Skeletal muscle satellite cell (primary cell): ENCODE data around the gene RECQL5.
"Not testable (repeated sequence)": the region's sequence is repeated elsewhere in the genome, so short reads cannot be mapped to it uniquely, and the experiment has no call there.

ENCODE experiments used
- H3K27me3 ChIP-seq: 2 replicates; pipeline ENCODE4 v1.7.0; 2013; ENCODE audit warnings: low read length; ENCODE audit not compliant: control insufficient read depth, insufficient read depth
- H3K36me3 ChIP-seq: 2 replicates; pipeline ENCODE4 v1.7.0; 2013; ENCODE audit warnings: mild to moderate bottlenecking, control low read depth, low read length; ENCODE audit not compliant: insufficient read depth
- H3K4me1 ChIP-seq: 2 replicates; pipeline ENCODE4 v1.7.0; 2013; ENCODE audit warnings: low read length; ENCODE audit not compliant: control insufficient read depth, insufficient read depth
- H3K4me2 ChIP-seq: 2 replicates; pipeline ENCODE4 v1.7.0; 2013; ENCODE audit warnings: mild to moderate bottlenecking, low read length
- H3K4me3 ChIP-seq: 2 replicates; pipeline ENCODE4 v1.7.0; 2013; ENCODE audit warnings: low read length
- H3K9ac ChIP-seq: 2 replicates; pipeline ENCODE4 v1.7.0; 2013; ENCODE audit warnings: mild to moderate bottlenecking, low read depth, low read length, moderate library complexity
- H3K9me3 ChIP-seq: replicated peaks from 2 replicates; pipeline ENCODE4 v1.7.0; 2013; ENCODE audit warnings: mild to moderate bottlenecking, control low read depth, low read length

Gene RECQL5

GRCh38 chr17:75638039-75638438 is 28.9 kb downstream of the RECQL5 start:
- not testable (repeated sequence) for H3K9me3 ChIP-seq, H3K27me3 ChIP-seq, H3K36me3 ChIP-seq, H3K4me2 ChIP-seq, H3K9ac ChIP-seq, H3K4me3 ChIP-seq
- peaks cover 14% of the 10 kb centered on the region for H3K4me1 ChIP-seq

- H3K9ac ChIP-seq: no peak overlapping the region
- peaks cover 16% of the 10 kb centered on the region for H3K4me1 ChIP-seq
These were observed 29.4 kb downstream of the RECQL5 start for GRCh38 chr17:75637551-75637950.

GRCh38 chr17:75637143-75637538 is 29.8 kb downstream of the RECQL5 start:
- H3K4me2 ChIP-seq: no peak overlapping the region

More at GRCh38 chr17:75637551-75637950, 29.4 kb downstream of the RECQL5 start:
- no peaks in the 10 kb centered on the region for H3K9me3 ChIP-seq
- no peak overlapping the region for H3K4me2 ChIP-seq
- no peaks in the 10 kb centered on the region for H3K27me3 ChIP-seq
- no peak overlapping the region for H3K4me3 ChIP-seq
- H3K36me3 ChIP-seq: no peaks in the 10 kb centered on the region

GRCh38 chr17:75636381-75637142 is 30.4 kb downstream of the RECQL5 start:
- Histone ChIP-seq H3K4me3 (no peak overlapping the region), H3K36me3 (no peaks in the 10 kb centered on the region), H3K4me2 (no peak overlapping the region), H3K27me3 (no peaks in the 10 kb centered on the region), H3K4me1 (peaks cover 16% of the 10 kb centered on the region), H3K9ac (no peak overlapping the region), H3K9me3 (no peaks in the 10 kb centered on the region)

More at GRCh38 chr17:75637143-75637538, 29.8 kb downstream of the RECQL5 start:
- no peaks in the 10 kb centered on the region for H3K9me3 ChIP-seq
- no peaks in the 10 kb centered on the region for H3K27me3 ChIP-seq
- peaks cover 16% of the 10 kb centered on the region for H3K4me1 ChIP-seq
- H3K9ac ChIP-seq: no peak overlapping the region
- H3K36me3 ChIP-seq: no peaks in the 10 kb centered on the region
- H3K4me3 ChIP-seq: no peak overlapping the region

- Histone ChIP-seq H3K27me3 (no peaks in the 10 kb centered on the region), H3K9ac (no peak overlapping the region), H3K4me1 (peaks cover 16% of the 10 kb centered on the region), H3K4me2 (no peak overlapping the region), H3K36me3 (no peaks in the 10 kb centered on the region), H3K4me3 (no peak overlapping the region), H3K9me3 (no peaks in the 10 kb centered on the region)
These were observed 31.2 kb downstream of the RECQL5 start for GRCh38 chr17:75635610-75636202.

- H3K9ac ChIP-seq: no peak overlapping the region
- H3K27me3 ChIP-seq: no peaks in the 10 kb centered on the region
- no peaks in the 10 kb centered on the region for H3K36me3 ChIP-seq
- H3K4me3 ChIP-seq: no peak overlapping the region
- H3K4me2 ChIP-seq: no peak overlapping the region
- peaks cover 16% of the 10 kb centered on the region for H3K4me1 ChIP-seq
- H3K9me3 ChIP-seq: no peaks in the 10 kb centered on the region
These were observed 32.0 kb downstream of the RECQL5 start for GRCh38 chr17:75634754-75635609.

GRCh38 chr17:75634376-75634740 is 32.6 kb downstream of the RECQL5 start:
- H3K4me2 ChIP-seq: peak overlapping the region; percentile 60

GRCh38 chr17:75633486-75634375 is 33.2 kb downstream of the RECQL5 start:
- Histone ChIP-seq H3K9me3 (no peaks in the 10 kb centered on the region), H3K4me2 (peak overlapping the region; percentile 60), H3K4me1 (peaks cover 16% of the 10 kb centered on the region), H3K4me3 (peak overlapping the region; percentile 30), H3K36me3 (no peaks in the 10 kb centered on the region), H3K9ac (peak overlapping the region; percentile 61), H3K27me3 (no peaks in the 10 kb centered on the region)

More at GRCh38 chr17:75634376-75634740, 32.6 kb downstream of the RECQL5 start:
- H3K4me3 ChIP-seq: no peak overlapping the region
- no peaks in the 10 kb centered on the region for H3K27me3 ChIP-seq
- no peaks in the 10 kb centered on the region for H3K9me3 ChIP-seq
- H3K9ac ChIP-seq: no peak overlapping the region
- H3K36me3 ChIP-seq: no peaks in the 10 kb centered on the region
- peaks cover 16% of the 10 kb centered on the region for H3K4me1 ChIP-seq

- Histone ChIP-seq H3K27me3 (no peaks in the 10 kb centered on the region), H3K9ac (peak within 1 kb of the TSS; percentile 61), H3K9me3 (no peaks in the 10 kb centered on the region)
These were observed 34.0 kb downstream of the RECQL5 start, which contains the start of gene SMIM5 for GRCh38 chr17:75632863-75633485. SMIM5 (plus strand) TSS chr17:75633434; CDS start chr17:75640202, 6,768 bp downstream.

GRCh38 chr17:75632428-75632827 is 34.5 kb downstream of the RECQL5 start:
- Histone ChIP-seq H3K4me2 (no peak overlapping the region), H3K27me3 (no peaks in the 10 kb centered on the region), H3K36me3 (no peaks in the 10 kb centered on the region), H3K4me1 (peaks cover 16% of the 10 kb centered on the region), H3K9ac (peak overlapping the region; percentile 31), H3K9me3 (no peaks in the 10 kb centered on the region), H3K4me3 (no peak overlapping the region)

More at GRCh38 chr17:75632863-75633485, 34.0 kb downstream of the RECQL5 start, which contains the start of gene SMIM5:
- Histone ChIP-seq H3K36me3 (no peaks in the 10 kb centered on the region), H3K4me3 (peak within 1 kb of the TSS; percentile 30), H3K4me1 (peaks cover 16% of the 10 kb centered on the region), H3K4me2 (peak within 1 kb of the TSS; percentile 60)
